DND-41 (cell line): ENCODE results near the gene ARPC2.

Source experiments
- ATAC-seq: fragments of 200-7000 bp; cut with Tn5 transposase; 3 replicates; pipeline ENCODE4 v1.9.1; 2021; ENCODE audit warnings: low read depth; ENCODE audit not compliant: insufficient read depth
- DNase-seq: peaks from one replicate; pipeline ENCODE4 v3.0.0-alpha.2; 2020
- H2AFZ ChIP-seq: 2 replicates; pipeline ENCODE4 v1.6.0; 2012; ENCODE audit warnings: low read depth, low read length
- H3K27ac ChIP-seq: 2 replicates; pipeline ENCODE4 v1.5.1; 2012; ENCODE audit warnings: low read length, inconsistent platforms
- H3K27me3 ChIP-seq: fragments of 200-600 bp; sonication (generic); 2 replicates; pipeline ENCODE4 v1.6.0; 2012; ENCODE audit warnings: low read length, mild to moderate bottlenecking, inconsistent platforms; ENCODE audit not compliant: insufficient read depth, poor library complexity
- H3K36me3 ChIP-seq: 2 replicates; pipeline ENCODE4 v1.5.1; 2012; ENCODE audit warnings: low read length, inconsistent platforms; ENCODE audit not compliant: insufficient read depth
- H3K4me1 ChIP-seq: 2 replicates; pipeline ENCODE4 v1.5.1; 2012; ENCODE audit warnings: mild to moderate bottlenecking, low read length; ENCODE audit not compliant: insufficient read depth
- H3K4me2 ChIP-seq: 2 replicates; pipeline ENCODE4 v1.6.0; 2012; ENCODE audit warnings: mild to moderate bottlenecking, moderate library complexity, low read length, inconsistent platforms; ENCODE audit not compliant: insufficient read depth
- H3K4me3 ChIP-seq, 2 experiments: fragments of 200-600 bp in 1 of 2; shearing (Covaris generic) in 1 of 2; 2 replicates each; pipeline ENCODE4 v1.5.1; 2012 to 2016; ENCODE audit warnings: inconsistent platforms in 2 of 2, low read length in 2 of 2, mild to moderate bottlenecking in 2 of 2, low read depth in 1 of 2, moderate library complexity in 1 of 2
- H3K79me2 ChIP-seq: 2 replicates; pipeline ENCODE4 v1.6.0; 2012; ENCODE audit warnings: low read length, inconsistent platforms; ENCODE audit not compliant: insufficient read depth
- H3K9ac ChIP-seq: 2 replicates; pipeline ENCODE4 v1.6.0; 2012; ENCODE audit warnings: low read depth, mild to moderate bottlenecking, inconsistent platforms, low read length, moderate library complexity
- H3K9me3 ChIP-seq: 2 replicates; pipeline ENCODE4 v1.5.1; 2012; ENCODE audit warnings: low read length, moderate library complexity, mild to moderate bottlenecking, inconsistent platforms; ENCODE audit not compliant: insufficient read depth, severe bottlenecking
- H4K20me1 ChIP-seq: 2 replicates; pipeline ENCODE4 v1.6.0; 2012; ENCODE audit warnings: low read length; ENCODE audit not compliant: insufficient read depth
- EZH2 ChIP-seq: IDR thresholded peaks from 3 replicates; pipeline ENCODE4 v1.6.1; 2012; ENCODE audit warnings: borderline replicate concordance, low read depth, mild to moderate bottlenecking, moderate library complexity, low read length, inconsistent platforms; ENCODE audit not compliant: severe bottlenecking
- TF ChIP-seq, protein P1 (sequence below): IDR thresholded peaks from 2 replicates; pipeline ENCODE4 v1.5.1; 2012; ENCODE audit warnings: borderline replicate concordance, low read length, moderate library complexity, mild to moderate bottlenecking; ENCODE audit not compliant: poor library complexity, severe bottlenecking; ENCODE audit errors: extremely low read depth

The ARPC2 gene

GRCh38 chr2:218192902-218193430 lies 24.0 kb upstream of the ARPC2 start:
- H3K27me3 ChIP-seq: peaks cover 6% of the 10 kb centered on the region
- H3K4me1 ChIP-seq: no peaks in the 10 kb centered on the region
- DNase-seq (no peak), ATAC-seq (no peak)
- no peak overlapping the region for H3K4me3 ChIP-seq
- no peaks in the 10 kb centered on the region for H3K36me3 ChIP-seq
- no peak overlapping the region for H3K9ac ChIP-seq
- H3K9me3 ChIP-seq: no peaks in the 10 kb centered on the region
- H2AFZ ChIP-seq: no peak overlapping the region
- no peaks in the 10 kb centered on the region for H4K20me1 ChIP-seq
- no peak overlapping the region for H3K27ac ChIP-seq
- H3K79me2 ChIP-seq: no peaks in the 10 kb centered on the region
- no peak for TF ChIP-seq EZH2
- TF ChIP-seq, protein P1, sequence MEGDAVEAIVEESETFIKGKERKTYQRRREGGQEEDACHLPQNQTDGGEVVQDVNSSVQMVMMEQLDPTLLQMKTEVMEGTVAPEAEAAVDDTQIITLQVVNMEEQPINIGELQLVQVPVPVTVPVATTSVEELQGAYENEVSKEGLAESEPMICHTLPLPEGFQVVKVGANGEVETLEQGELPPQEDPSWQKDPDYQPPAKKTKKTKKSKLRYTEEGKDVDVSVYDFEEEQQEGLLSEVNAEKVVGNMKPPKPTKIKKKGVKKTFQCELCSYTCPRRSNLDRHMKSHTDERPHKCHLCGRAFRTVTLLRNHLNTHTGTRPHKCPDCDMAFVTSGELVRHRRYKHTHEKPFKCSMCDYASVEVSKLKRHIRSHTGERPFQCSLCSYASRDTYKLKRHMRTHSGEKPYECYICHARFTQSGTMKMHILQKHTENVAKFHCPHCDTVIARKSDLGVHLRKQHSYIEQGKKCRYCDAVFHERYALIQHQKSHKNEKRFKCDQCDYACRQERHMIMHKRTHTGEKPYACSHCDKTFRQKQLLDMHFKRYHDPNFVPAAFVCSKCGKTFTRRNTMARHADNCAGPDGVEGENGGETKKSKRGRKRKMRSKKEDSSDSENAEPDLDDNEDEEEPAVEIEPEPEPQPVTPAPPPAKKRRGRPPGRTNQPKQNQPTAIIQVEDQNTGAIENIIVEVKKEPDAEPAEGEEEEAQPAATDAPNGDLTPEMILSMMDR: no peak
- no peak overlapping the region for H3K4me2 ChIP-seq

GRCh38 chr2:218193701-218194100 lies 23.3 kb upstream of the ARPC2 start:
- no peak for TF ChIP-seq EZH2
- TF ChIP-seq, protein P1: no peak
- no peak for ATAC-seq
- DNase-seq: no peak
- H2AFZ ChIP-seq: no peak overlapping the region
- no peaks in the 10 kb centered on the region for H4K20me1 ChIP-seq
- H3K36me3 ChIP-seq: no peaks in the 10 kb centered on the region
- no peak overlapping the region for H3K27ac ChIP-seq
- H3K9me3 ChIP-seq: no peaks in the 10 kb centered on the region
- no peak overlapping the region for H3K4me3 ChIP-seq
- H3K27me3 ChIP-seq: peaks cover 8% of the 10 kb centered on the region
- H3K4me2 ChIP-seq: no peak overlapping the region
- no peak overlapping the region for H3K9ac ChIP-seq
- H3K79me2 ChIP-seq: no peaks in the 10 kb centered on the region
- H3K4me1 ChIP-seq: no peaks in the 10 kb centered on the region

DNA sequence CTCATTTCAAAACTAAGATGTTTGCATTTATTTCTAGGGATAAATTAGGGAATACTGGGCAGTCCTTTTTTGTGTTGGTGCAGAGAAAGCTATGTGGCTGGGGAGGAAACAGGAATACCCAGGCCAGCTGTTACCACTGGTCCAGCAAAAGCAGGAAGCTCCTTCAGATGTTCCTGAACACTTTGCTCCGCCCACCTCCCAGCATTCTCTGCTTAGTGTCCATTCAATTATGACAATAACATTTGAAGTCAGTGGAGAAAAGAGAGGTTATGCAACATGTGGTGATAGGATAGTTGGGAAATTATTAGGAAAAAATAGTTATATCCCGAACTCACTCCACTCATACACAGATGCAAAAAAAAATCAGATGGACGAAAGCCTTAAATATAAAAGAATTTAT lies 22.1 kb upstream of the ARPC2 start:
- Histone ChIP-seq H3K4me2 (no peak overlapping the region), H3K27ac (no peak overlapping the region), H3K36me3 (no peaks in the 10 kb centered on the region), H3K4me1 (no peaks in the 10 kb centered on the region), H3K79me2 (no peaks in the 10 kb centered on the region), H3K4me3 (no peak overlapping the region), H2AFZ (no peak overlapping the region), H3K9me3 (no peaks in the 10 kb centered on the region), H3K9ac (no peak overlapping the region), H4K20me1 (no peaks in the 10 kb centered on the region), H3K27me3 (peaks cover 9% of the 10 kb centered on the region)
- no peak for DNase-seq
- no peak for ATAC-seq
- TF ChIP-seq, protein P1: no peak
- TF ChIP-seq EZH2: no peak

- ATAC-seq (no peak), DNase-seq (no peak)
- Histone ChIP-seq H4K20me1 (no peaks in the 10 kb centered on the region), H3K27me3 (peaks cover 9% of the 10 kb centered on the region), H3K4me3 (no peak overlapping the region), H3K9me3 (no peaks in the 10 kb centered on the region), H3K4me1 (no peaks in the 10 kb centered on the region), H3K9ac (no peak overlapping the region), H3K27ac (no peak overlapping the region), H3K36me3 (no peaks in the 10 kb centered on the region), H3K4me2 (no peak overlapping the region), H2AFZ (no peak overlapping the region), H3K79me2 (no peaks in the 10 kb centered on the region)
- TF ChIP-seq EZH2: no peak
- TF ChIP-seq, protein P1: no peak
These were observed 20.0 kb upstream of the ARPC2 start for GRCh38 chr2:218196974-218197373.
